HCT116 (cell line): ENCODE measurements around the gene POLRMT. TPM values are rescaled to one million over a fixed set of nuclear protein-coding genes. Genes with fewer than 3 reads are reported as not detected.

Experiments used
- ATAC-seq: fragments of 200-7000 bp; cut with Tn5 transposase; 2 replicates; pipeline ENCODE4 v1.9.1; 2020; ENCODE audit warnings: mild to moderate bottlenecking, moderate library complexity
- BruUV-seq: library from RNA; stranded (reverse); fragments of 400-500 nt; replicated peaks from 2 replicates; lab custom pipeline; 2021; lab: Mats Ljungman, UMichigan
- CTCF ChIA-PET: fragments of 300-600 bp; sonication (Branson Sonifier 250); formaldehyde crosslinking; loops from one replicate; lab custom pipeline; 2021; ENCODE audit warnings: antibody characterized with exemption; lab: Charles Lee
- POLR2A ChIA-PET: fragments of 300-600, 350-600 bp; sonication (Branson Sonifier 250); formaldehyde crosslinking; loops from one replicate; lab custom pipeline; 2021; ENCODE audit warnings: antibody characterized with exemption; lab: Charles Lee
- RAD21 ChIA-PET, 2 experiments: fragments of 300-600 bp; sonication (Branson Sonifier 250); formaldehyde crosslinking; loops; one replicate each; lab custom pipeline; 2023; ENCODE audit warnings: low total read pairs in 2 of 2; ENCODE audit not compliant: uncharacterized antibody in 2 of 2, unreplicated experiment in 2 of 2, low non-redundant PET in 1 of 2; lab: Charles Lee
- DNase-seq: peaks from one replicate; pipeline ENCODE4 v3.0.0-alpha.2; 2010; ENCODE audit warnings: low read depth, low spot score
- H2AFZ ChIP-seq: fragments of 200-600 bp; shearing (Covaris generic), sonication (generic); 2 replicates; pipeline ENCODE4 v1.6.1; 2017; ENCODE audit warnings: low read depth, mixed run types, mixed read lengths, antibody characterized with exemption, low read length; ENCODE audit not compliant: poor library complexity, severe bottlenecking
- H3K27ac ChIP-seq: 2 replicates; pipeline ENCODE4 v1.5.1; 2012; ENCODE audit warnings: low read depth, low read length
- H3K27me3 ChIP-seq: fragments of 200-600 bp; sonication (generic); 2 replicates; pipeline ENCODE4 v1.6.1; 2016; ENCODE audit warnings: mixed run types, low read length, mixed read lengths; ENCODE audit not compliant: insufficient read depth
- H3K36me3 ChIP-seq, 2 experiments: fragments of 200-500 bp in 1 of 2; fragments of 200-600 bp in 1 of 2; sonication (Bioruptor generic) in 1 of 2; sonication (generic) in 1 of 2; 2 replicates each; pipeline versions ENCODE4 v1.5.1 to v1.6.1; 2014 to 2016; ENCODE audit warnings: low read length in 2 of 2, inconsistent platforms in 1 of 2, mixed read lengths in 1 of 2, mixed run types in 1 of 2; ENCODE audit not compliant: insufficient read depth in 2 of 2, control insufficient read depth in 1 of 2
- H3K4me1 ChIP-seq, 2 experiments: fragments of 200-600 bp in 1 of 2; sonication (generic) in 1 of 2; 2 replicates each; pipeline versions ENCODE4 v1.5.1 to v1.6.1; 2012 to 2017; ENCODE audit warnings: low read length in 2 of 2, inconsistent platforms in 1 of 2, mild to moderate bottlenecking in 1 of 2, mixed read lengths in 1 of 2, mixed run types in 1 of 2, moderate library complexity in 1 of 2; ENCODE audit not compliant: insufficient read depth in 2 of 2, control insufficient read depth in 1 of 2
- H3K4me2 ChIP-seq: fragments of 200-600 bp; sonication (generic); 2 replicates; pipeline ENCODE4 v1.6.1; 2017; ENCODE audit warnings: mixed run types, low read length, mixed read lengths
- H3K4me3 ChIP-seq, 2 experiments: fragments of 200-600 bp in 1 of 2; sonication (generic) in 1 of 2; replicated peaks in 1 of 2; 2 replicates each; pipeline ENCODE4 v1.5.1; 2011 to 2016; ENCODE audit warnings: low read length in 2 of 2, control low read depth in 1 of 2, low read depth in 1 of 2, mild to moderate bottlenecking in 1 of 2, mixed read lengths in 1 of 2, mixed run types in 1 of 2
- H3K79me2 ChIP-seq: fragments of 200-600 bp; sonication (generic); 2 replicates; pipeline ENCODE4 v1.6.1; 2017; ENCODE audit warnings: mild to moderate bottlenecking, mixed run types, low read length, moderate library complexity, mixed read lengths; ENCODE audit not compliant: insufficient read depth
- H3K9ac ChIP-seq: fragments of 200-600 bp; sonication (generic); 2 replicates; pipeline ENCODE4 v1.6.1; 2016; ENCODE audit warnings: low read length, mixed read lengths
- H3K9me2 ChIP-seq: fragments of 200-600 bp; sonication (generic), shearing (Covaris generic); 2 replicates; pipeline ENCODE4 v1.6.1; 2017; ENCODE audit warnings: mixed run types, mild to moderate bottlenecking, moderate library complexity; ENCODE audit not compliant: insufficient read depth
- H3K9me3 ChIP-seq, 2 experiments: fragments of 200-500 bp in 1 of 2; fragments of 200-600 bp in 1 of 2; sonication (Bioruptor generic) in 1 of 2; sonication (generic) in 1 of 2; 2 replicates each; pipeline ENCODE4 v1.6.1; 2014 to 2017; ENCODE audit warnings: low read length in 2 of 2, mixed read lengths in 2 of 2, inconsistent platforms in 1 of 2, low read depth in 1 of 2, mild to moderate bottlenecking in 1 of 2, mixed run types in 1 of 2, moderate library complexity in 1 of 2; ENCODE audit not compliant: control insufficient read depth in 1 of 2, insufficient read depth in 1 of 2
- H4K20me1 ChIP-seq: fragments of 200-600 bp; sonication (generic), shearing (Covaris generic); 2 replicates; pipeline ENCODE4 v1.6.1; 2017; ENCODE audit warnings: mixed run types, mild to moderate bottlenecking, moderate library complexity; ENCODE audit not compliant: insufficient read depth
- CBX3 ChIP-seq: IDR thresholded peaks from 2 replicates; pipeline ENCODE4 v1.6.1; 2012; ENCODE audit warnings: low read depth
- CEBPB ChIP-seq: IDR thresholded peaks from 2 replicates; pipeline ENCODE4 v1.6.1; 2012; ENCODE audit warnings: low read depth
- CTCF ChIP-seq, 3 experiments: fragments of 200-600 bp in 1 of 3; sonication (generic) in 1 of 3; IDR thresholded peaks in 2 of 3; conservative IDR thresholded peaks in 1 of 3; 2 replicates each; pipeline ENCODE4 v1.5.1; 2012 to 2017; ENCODE audit warnings: low read depth in 2 of 3, low read length in 2 of 3, antibody characterized with exemption in 1 of 3, borderline replicate concordance in 1 of 3, control low read depth in 1 of 3, mild to moderate bottlenecking in 1 of 3, mixed read lengths in 1 of 3, mixed run types in 1 of 3, moderate library complexity in 1 of 3; ENCODE audit not compliant: insufficient read depth in 1 of 3
- EGR1 ChIP-seq: IDR thresholded peaks from 2 replicates; pipeline ENCODE4 v1.6.1; 2012; ENCODE audit warnings: low read depth
- ELF1 ChIP-seq: IDR thresholded peaks from 2 replicates; pipeline ENCODE4 v1.6.1; 2012; ENCODE audit warnings: low read depth, borderline replicate concordance
- JUND ChIP-seq: IDR thresholded peaks from 2 replicates; pipeline ENCODE4 v1.6.1; 2012
- POLR2A ChIP-seq: IDR thresholded peaks from 2 replicates; pipeline ENCODE4 v1.7.0; 2011; ENCODE audit warnings: borderline replicate concordance; ENCODE audit not compliant: insufficient read depth, insufficient read length; ENCODE audit errors: extremely low read depth
- POLR2AphosphoS5 ChIP-seq: IDR thresholded peaks from 2 replicates; pipeline ENCODE4 v1.6.1; 2011; ENCODE audit warnings: mild to moderate bottlenecking, low read depth, low read length, moderate library complexity
- REST ChIP-seq: IDR thresholded peaks from 2 replicates; pipeline ENCODE4 v1.6.1; 2012; ENCODE audit warnings: low read depth
- SP1 ChIP-seq: IDR thresholded peaks from 2 replicates; pipeline ENCODE4 v1.6.1; 2012; ENCODE audit warnings: low read depth
- SRF ChIP-seq: IDR thresholded peaks from 2 replicates; pipeline ENCODE4 v1.6.1; 2012; ENCODE audit warnings: low read depth
- TCF7L2 ChIP-seq: IDR thresholded peaks from 2 replicates; pipeline ENCODE4 v1.7.0; 2011; ENCODE audit warnings: borderline replicate concordance, inconsistent platforms; ENCODE audit not compliant: insufficient read depth, insufficient read length; ENCODE audit errors: extremely low read depth
- YY1 ChIP-seq: IDR thresholded peaks from 2 replicates; pipeline ENCODE4 v1.6.1; 2011; ENCODE audit warnings: low read length, low read depth, moderate library complexity, mild to moderate bottlenecking; ENCODE audit not compliant: insufficient replicate concordance; ENCODE audit errors: extremely low read depth
- ZNF274 ChIP-seq: fragments of 200-500 bp; sonication (Bioruptor generic); IDR thresholded peaks from 2 replicates; pipeline ENCODE4 v1.6.1; 2014; ENCODE audit warnings: mild to moderate bottlenecking, low read depth, low read length, inconsistent platforms
- intact Hi-C: fragments of 100-400 bp; cut with micrococcal nuclease; formaldehyde crosslinking; loops from 2 replicates; pipeline ENCODE4 v1.10.0; 2022
- total RNA-seq: library from RNA; stranded (reverse); gene quantifications from one replicate; pipeline ENCODE4 v1.2.1, GENCODE V29; 2021; ENCODE audit not compliant: unreplicated experiment
- TF ChIP-seq, protein P1 (sequence below): IDR thresholded peaks from 2 replicates; pipeline ENCODE4 v1.6.1; 2012
- TF ChIP-seq, protein P2 (sequence below): IDR thresholded peaks from 2 replicates; pipeline ENCODE4 v1.6.1; 2011; ENCODE audit warnings: mild to moderate bottlenecking, low read length, moderate library complexity; ENCODE audit not compliant: insufficient replicate concordance; ENCODE audit errors: extremely low read depth

Gene POLRMT
- total RNA-seq, 1 experiment from 2014 or later, result 138 TPM

- TF ChIP-seq TCF7L2, result no peak
- TF ChIP-seq, protein P1, sequence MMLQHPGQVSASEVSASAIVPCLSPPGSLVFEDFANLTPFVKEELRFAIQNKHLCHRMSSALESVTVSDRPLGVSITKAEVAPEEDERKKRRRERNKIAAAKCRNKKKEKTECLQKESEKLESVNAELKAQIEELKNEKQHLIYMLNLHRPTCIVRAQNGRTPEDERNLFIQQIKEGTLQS, result no peak
- no peak for TF ChIP-seq ELF1
- TF ChIP-seq POLR2A, result no peak
- no peak for TF ChIP-seq SRF
- no peak for TF ChIP-seq CBX3
- no peak for TF ChIP-seq YY1
- no peak for TF ChIP-seq ZNF274
- TF ChIP-seq EGR1, result peak; percentile 91
- TF ChIP-seq, protein P2, sequence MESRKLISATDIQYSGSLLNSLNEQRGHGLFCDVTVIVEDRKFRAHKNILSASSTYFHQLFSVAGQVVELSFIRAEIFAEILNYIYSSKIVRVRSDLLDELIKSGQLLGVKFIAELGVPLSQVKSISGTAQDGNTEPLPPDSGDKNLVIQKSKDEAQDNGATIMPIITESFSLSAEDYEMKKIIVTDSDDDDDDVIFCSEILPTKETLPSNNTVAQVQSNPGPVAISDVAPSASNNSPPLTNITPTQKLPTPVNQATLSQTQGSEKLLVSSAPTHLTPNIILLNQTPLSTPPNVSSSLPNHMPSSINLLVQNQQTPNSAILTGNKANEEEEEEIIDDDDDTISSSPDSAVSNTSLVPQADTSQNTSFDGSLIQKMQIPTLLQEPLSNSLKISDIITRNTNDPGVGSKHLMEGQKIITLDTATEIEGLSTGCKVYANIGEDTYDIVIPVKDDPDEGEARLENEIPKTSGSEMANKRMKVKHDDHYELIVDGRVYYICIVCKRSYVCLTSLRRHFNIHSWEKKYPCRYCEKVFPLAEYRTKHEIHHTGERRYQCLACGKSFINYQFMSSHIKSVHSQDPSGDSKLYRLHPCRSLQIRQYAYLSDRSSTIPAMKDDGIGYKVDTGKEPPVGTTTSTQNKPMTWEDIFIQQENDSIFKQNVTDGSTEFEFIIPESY, result no peak
Measured at GRCh38 chr19:639253-640160, 6.2 kb upstream of the POLRMT start, which contains the start of gene FGF22 (continued).

DNA sequence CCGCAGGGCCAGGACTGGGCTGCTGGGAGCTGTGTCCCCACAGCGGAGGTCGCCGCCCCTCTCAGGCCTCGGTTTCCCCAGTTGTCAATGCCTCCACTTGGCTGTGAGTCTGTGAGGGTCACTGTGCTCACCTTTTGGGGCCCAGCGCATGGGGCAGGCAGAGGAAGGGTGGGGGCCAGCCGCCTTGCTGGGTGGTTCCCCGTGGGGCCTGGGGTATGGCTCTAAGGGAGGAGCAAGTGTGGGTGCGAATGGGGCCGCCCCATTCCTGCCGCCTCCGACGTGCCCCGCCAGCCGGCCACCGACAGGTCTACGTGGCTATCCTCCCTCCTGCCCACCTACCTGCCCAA is 5.5 kb upstream of the POLRMT start:
- Histone ChIP-seq H3K36me3 (no peaks in the 10 kb centered on the region), H3K27me3 (no peaks in the 10 kb centered on the region), H3K9me3 (no peaks in the 10 kb centered on the region), H3K4me1 (peaks cover 6 to 24% of the 10 kb centered on the region in 2 experiments), H3K27ac (no peak overlapping the region), H3K9me2 (no peaks in the 10 kb centered on the region), H2AFZ (no peak overlapping the region), H3K9ac (peak overlapping the region; percentile 43; the same call in 1 of the 2 replicates), H4K20me1 (no peaks in the 10 kb centered on the region), H3K79me2 (no peaks in the 10 kb centered on the region), H3K4me3 (peak overlapping the region; percentile 37 to 57), H3K4me2 (peak overlapping the region; percentile 89)
- ChIA-PET RAD21 (no interaction called here), CTCF (no interaction called here), POLR2A (no interaction called here)
- intact Hi-C loops, result no loop called here
- BruUV-seq, result no TSS peak
- ATAC-seq (peak; percentile 1; the same call in 1 of the 2 replicates), DNase-seq (no peak)
- TF ChIP-seq SRF (no peak), POLR2A (no peak), TCF7L2 (no peak), SP1 (no peak), POLR2AphosphoS5 (no peak), CTCF (IDR thresholded peaks at IDR 0.05 in 2 of 3, conservative IDR thresholded peaks at IDR 0.05 in 1 of 3; ENCODE audit: borderline replicate concordance in 1 of 3, insufficient read depth in 1 of 3, low read depth in 2 of 3, low read length in 2 of 3) (no peak), CEBPB (no peak), ELF1 (no peak), JUND (no peak), REST (no peak)
